ENCODE results near the gene NRGN. TPM values are rescaled to one million over a fixed set of nuclear protein-coding genes. Genes with fewer than 3 reads are reported as not detected.

NRGN gene
- total RNA-seq, 2 donors from 2014 or later, result 2.2 to 2.8 TPM

GRCh38 chr11:124712392-124712791, 27.4 kb upstream of the NRGN start:
- H3K4me1 ChIP-seq, result peaks cover 0 to 5% of the 10 kb centered on the region in 2 donors
- no peak for DNase-seq (ENCODE audit: low spot score)
- no peaks in the 10 kb centered on the region for H3K36me3 ChIP-seq
- H3K9me3 ChIP-seq, result peaks cover 0 to 8% of the 10 kb centered on the region in 2 donors
- TF ChIP-seq CTCF (IDR thresholded peaks at IDR 0.05), result no peak
- H3K4me3 ChIP-seq, result no peak overlapping the region
- H3K27me3 ChIP-seq, result no peaks in the 10 kb centered on the region
- no peak overlapping the region for H3K27ac ChIP-seq

- Histone ChIP-seq H3K36me3 (no peaks in the 10 kb centered on the region), H3K27me3 (peaks cover 6 to 7% of the 10 kb centered on the region in 2 donors), H3K9me3 (no peaks in the 10 kb centered on the region), H3K27ac (no peak overlapping the region), H3K4me1 (peaks cover 0 to 19% of the 10 kb centered on the region in 2 donors), H3K4me3 (no peak overlapping the region)
- TF ChIP-seq CTCF (IDR thresholded peaks at IDR 0.05), result no peak
- no peak for DNase-seq (ENCODE audit: low spot score)
Measured at GRCh38 chr11:124716591-124716990, 23.2 kb upstream of the NRGN start.

GRCh38 chr11:124717421-124717785, 22.3 kb upstream of the NRGN start:
- Histone ChIP-seq H3K36me3 (no peaks in the 10 kb centered on the region), H3K4me3 (peak overlapping the region in 1 of 2 donors; percentile 49), H3K4me1 (peaks cover 0 to 19% of the 10 kb centered on the region in 2 donors), H3K27ac (peak overlapping the region; percentile 1 to 44), H3K27me3 (peaks cover 6 to 7% of the 10 kb centered on the region in 2 donors), H3K9me3 (no peaks in the 10 kb centered on the region)
- no peak for TF ChIP-seq CTCF (IDR thresholded peaks at IDR 0.05)
- no peak for DNase-seq (ENCODE audit: low spot score)

- no peak for TF ChIP-seq CTCF (IDR thresholded peaks at IDR 0.05)
- Histone ChIP-seq H3K4me1 (peaks cover 0 to 19% of the 10 kb centered on the region in 2 donors), H3K36me3 (no peaks in the 10 kb centered on the region), H3K27me3 (peaks cover 6 to 7% of the 10 kb centered on the region in 2 donors), H3K27ac (peak overlapping the region; percentile 1 to 44), H3K4me3 (peak overlapping the region; percentile 25 to 49), H3K9me3 (no peaks in the 10 kb centered on the region)
- no peak for DNase-seq (ENCODE audit: low spot score)
Measured at GRCh38 chr11:124717786-124718651, 21.7 kb upstream of the NRGN start.

- Histone ChIP-seq H3K27ac (no peak overlapping the region), H3K9me3 (no peaks in the 10 kb centered on the region), H3K27me3 (peaks cover 6 to 7% of the 10 kb centered on the region in 2 donors), H3K4me1 (peaks cover 0 to 19% of the 10 kb centered on the region in 2 donors), H3K36me3 (no peaks in the 10 kb centered on the region), H3K4me3 (no peak overlapping the region)
- no peak for TF ChIP-seq CTCF (IDR thresholded peaks at IDR 0.05)
- DNase-seq (ENCODE audit: low spot score), result no peak
Measured at GRCh38 chr11:124718801-124719200, 20.9 kb upstream of the NRGN start.
